ENCODE data around the gene ORC3.
A peak's percentile ranks its signal among the peaks of the same experiment; 100 is the strongest.

The ORC3 gene

DNA sequence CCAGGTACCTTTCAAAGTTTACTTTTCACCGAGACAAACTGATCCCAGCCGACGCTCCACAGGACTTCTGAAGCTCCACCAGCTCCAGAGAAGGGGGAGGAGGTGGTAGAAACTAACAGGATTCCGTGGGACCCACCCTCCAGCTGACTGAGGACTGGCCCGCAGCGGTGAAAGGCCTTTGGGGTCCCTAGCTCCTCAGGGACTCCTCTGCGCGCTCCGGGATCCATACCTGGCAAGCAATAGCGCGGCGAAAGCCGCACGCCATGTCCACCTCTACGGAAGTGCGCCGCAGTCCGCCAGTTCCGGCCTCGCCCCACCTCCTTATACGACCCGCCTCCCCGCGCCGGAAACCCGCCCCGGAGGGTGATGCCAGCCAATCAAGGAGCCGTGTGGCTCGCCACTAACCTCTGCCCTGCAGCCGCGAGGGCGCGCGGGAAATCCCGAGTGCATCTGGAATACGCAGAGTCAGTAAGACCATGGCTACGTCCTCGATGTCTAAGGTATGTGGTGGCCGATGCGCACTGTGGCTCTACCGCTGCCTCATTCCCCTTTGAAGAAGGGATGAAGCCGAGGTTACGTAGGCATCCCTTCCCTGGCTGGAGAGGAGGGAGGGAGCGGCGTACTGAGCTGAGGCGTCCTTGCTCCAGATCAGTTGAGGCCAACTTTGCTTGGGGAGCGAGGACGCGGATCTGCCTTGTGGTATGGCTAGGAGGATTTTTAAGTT is at the start of gene ORC3, which contains the start of gene RARS2:
TSS of gene ORC3 (plus strand) at position 443 of the 724 bp plus-strand sequence. CDS start at position 477, 34 bp downstream.
TSS of gene RARS2 (minus strand) at position 295 of the 724 bp plus-strand sequence. CDS start at position 265, 30 bp downstream.
- peak within 1 kb of the TSS; percentile 86 for H3K4me3 Mint-ChIP-seq
- H3K9me3 Mint-ChIP-seq = no peaks in the 10 kb centered on the region
- peaks cover 37% of the 10 kb centered on the region for H3K4me1 Mint-ChIP-seq (ENCODE audit: low read depth)
- H3K27me3 Mint-ChIP-seq = no peaks in the 10 kb centered on the region
- intact Hi-C loops (cut with micrococcal nuclease) = loop anchor here (2.0 to 10.0 kb wide), 3 partner anchors 109 to 435 kb away; partner anchors contain the start of genes SLC35A1 and ZNF292
- H3K27ac Mint-ChIP-seq = peak within 1 kb of the TSS; percentile 90
- H3K36me3 Mint-ChIP-seq (ENCODE audit: low read depth) = peaks cover 17% of the 10 kb centered on the region

DNA sequence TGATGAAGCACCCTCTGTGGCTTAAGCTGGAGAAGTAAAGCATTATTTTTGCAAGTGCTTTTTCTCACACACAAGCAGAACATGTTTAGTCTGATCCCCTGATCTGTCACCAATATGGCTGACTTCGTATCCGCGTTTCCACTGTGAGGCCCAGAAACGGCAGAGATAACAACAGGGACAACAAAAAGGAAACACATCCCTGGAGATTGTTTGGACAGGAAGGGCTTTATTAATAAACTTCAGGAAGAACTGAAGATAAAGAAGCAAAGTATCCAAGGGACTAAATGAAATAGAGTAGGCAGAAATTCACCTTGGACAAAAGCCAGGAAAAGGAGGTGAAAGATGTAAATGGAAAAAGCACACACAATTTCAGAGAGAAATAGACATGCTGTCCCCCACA is 49.4 kb upstream of the ORC3 start:
- Mint-ChIP-seq H3K9me3 (peaks cover 9% of the 10 kb centered on the region), H3K27me3 (no peaks in the 10 kb centered on the region), H3K4me3 (no peak overlapping the region), H3K36me3 (ENCODE audit: low read depth) (peaks cover 59% of the 10 kb centered on the region), H3K4me1 (ENCODE audit: low read depth) (no peaks in the 10 kb centered on the region), H3K27ac (no peak overlapping the region)
- intact Hi-C loops (cut with micrococcal nuclease) = no loop called here

DNA sequence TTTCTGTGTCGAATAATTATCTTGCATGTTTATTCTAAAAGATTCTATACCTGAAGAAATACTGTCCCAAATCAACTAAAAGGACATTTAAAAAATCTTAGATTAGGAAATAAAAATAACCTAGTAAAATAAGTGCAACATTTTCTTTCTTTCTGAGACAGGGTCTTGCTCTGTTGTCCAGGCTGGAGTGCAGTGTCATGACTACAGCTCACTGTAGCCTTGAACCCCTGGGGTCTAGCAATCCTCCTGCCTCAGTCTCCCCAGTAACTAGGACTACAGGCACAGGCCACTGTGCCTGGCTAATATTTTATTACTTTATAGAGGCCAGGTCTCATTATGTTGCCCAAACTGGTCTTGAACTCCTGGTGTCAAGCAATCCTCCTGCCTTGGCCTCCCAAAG is 48.9 kb upstream of the ORC3 start:
- Mint-ChIP-seq H3K27me3 (no peaks in the 10 kb centered on the region), H3K9me3 (peaks cover 9% of the 10 kb centered on the region), H3K4me1 (ENCODE audit: low read depth) (no peaks in the 10 kb centered on the region), H3K36me3 (ENCODE audit: low read depth) (peaks cover 65% of the 10 kb centered on the region), H3K4me3 (no peak overlapping the region), H3K27ac (no peak overlapping the region)
- intact Hi-C loops (cut with micrococcal nuclease) = no loop called here

DNA sequence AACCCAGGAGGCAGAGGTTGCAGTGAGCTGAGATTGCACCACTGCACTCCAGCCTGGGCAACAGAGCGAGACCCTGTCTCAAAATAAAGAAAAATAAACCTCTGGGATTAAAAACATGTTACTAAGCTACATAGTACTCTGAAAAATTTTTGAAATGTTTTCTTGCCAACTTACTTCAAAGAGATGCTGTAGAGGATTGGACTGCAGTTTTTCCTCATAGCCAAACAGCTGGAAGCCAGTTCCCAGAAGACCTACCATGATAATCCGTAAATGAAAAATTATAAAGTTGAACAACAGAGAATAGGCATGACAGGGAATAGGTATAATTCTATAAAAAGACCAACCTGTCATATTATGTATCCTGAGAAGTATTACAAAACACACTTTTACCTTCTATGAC is 48.2 kb upstream of the ORC3 start:
- Mint-ChIP-seq H3K27ac (no peak overlapping the region), H3K4me3 (no peak overlapping the region), H3K9me3 (peaks cover 9% of the 10 kb centered on the region), H3K4me1 (ENCODE audit: low read depth) (no peaks in the 10 kb centered on the region), H3K27me3 (no peaks in the 10 kb centered on the region), H3K36me3 (ENCODE audit: low read depth) (peaks cover 72% of the 10 kb centered on the region)
- intact Hi-C loops (cut with micrococcal nuclease) = no loop called here

DNA sequence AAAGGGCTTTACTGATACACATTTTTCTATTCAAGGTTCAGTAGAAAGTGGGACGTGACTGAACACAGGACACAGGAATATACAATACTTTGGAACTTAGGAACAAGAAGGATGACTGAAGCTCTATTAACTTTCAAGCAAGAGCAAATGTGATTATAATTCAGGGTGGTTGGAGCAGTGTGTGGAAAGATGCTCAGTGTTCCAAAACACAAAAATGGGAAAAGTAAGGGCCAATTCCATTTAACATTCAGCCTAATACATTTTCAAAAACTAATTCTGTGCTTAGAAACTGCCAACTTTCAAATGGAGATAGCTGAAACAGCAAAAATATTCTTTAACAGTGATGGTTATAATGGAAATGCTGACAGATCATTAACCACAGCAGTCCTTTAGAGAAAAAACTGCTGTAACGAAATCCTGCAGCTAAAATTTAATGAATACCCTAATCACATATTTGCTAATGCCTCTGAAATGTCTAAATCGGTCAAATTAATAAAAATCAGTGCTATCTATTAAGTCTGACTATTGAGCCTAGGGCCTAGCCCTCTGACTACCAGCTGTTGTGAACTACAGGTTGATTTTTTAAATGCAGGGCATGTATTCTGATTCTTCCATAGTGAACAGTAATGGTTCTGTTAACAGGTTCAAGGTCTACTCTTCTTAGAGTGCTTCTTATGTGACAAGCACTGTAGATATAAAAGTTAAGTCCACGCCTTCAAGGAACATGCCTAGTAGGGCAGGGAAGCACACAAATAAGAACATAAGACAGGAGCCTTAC is 46.0 kb upstream of the ORC3 start:
- peaks cover 9% of the 10 kb centered on the region for H3K9me3 Mint-ChIP-seq
- H3K4me1 Mint-ChIP-seq (ENCODE audit: low read depth) = no peaks in the 10 kb centered on the region
- intact Hi-C loops (cut with micrococcal nuclease) = no loop called here
- H3K4me3 Mint-ChIP-seq = no peak overlapping the region
- H3K36me3 Mint-ChIP-seq (ENCODE audit: low read depth) = peaks cover 88% of the 10 kb centered on the region
- H3K27ac Mint-ChIP-seq = no peak overlapping the region
- no peaks in the 10 kb centered on the region for H3K27me3 Mint-ChIP-seq

DNA sequence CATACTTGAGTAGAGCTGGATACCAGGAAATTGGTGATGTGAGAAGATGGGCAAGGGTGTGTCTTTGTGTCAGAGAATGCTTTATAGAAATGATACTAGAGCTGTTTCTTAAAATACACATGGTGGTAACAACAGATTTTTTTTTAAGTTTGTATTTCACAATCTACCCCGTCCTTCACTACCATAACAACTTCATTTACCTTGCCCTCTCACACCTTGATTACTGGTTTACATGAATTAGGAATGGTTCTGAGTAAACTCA is 45.5 kb upstream of the ORC3 start:
- Mint-ChIP-seq H3K9me3 (peaks cover 4% of the 10 kb centered on the region), H3K27ac (no peak overlapping the region), H3K4me1 (ENCODE audit: low read depth) (no peaks in the 10 kb centered on the region), H3K36me3 (ENCODE audit: low read depth) (peaks cover 88% of the 10 kb centered on the region), H3K27me3 (no peaks in the 10 kb centered on the region), H3K4me3 (no peak overlapping the region)
- intact Hi-C loops (cut with micrococcal nuclease) = no loop called here

DNA sequence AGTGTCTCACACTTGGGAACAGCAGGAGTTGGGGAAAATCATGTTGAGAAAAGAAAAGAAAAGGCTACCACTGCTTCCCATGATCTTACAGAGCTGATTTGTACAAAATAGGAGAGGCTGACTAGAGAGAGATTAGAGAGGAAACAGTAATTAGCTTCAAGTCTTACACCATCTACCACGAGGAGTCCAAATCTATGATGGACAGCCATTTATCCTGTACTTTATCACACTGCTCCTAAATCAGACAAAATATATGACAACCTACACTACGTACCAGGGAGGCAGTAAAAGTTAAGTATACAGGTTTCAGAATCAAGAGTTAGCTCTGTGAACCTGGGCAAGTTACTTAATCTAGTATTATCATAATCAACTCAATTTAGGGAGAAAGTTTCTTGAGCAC is 38.1 kb upstream of the ORC3 start:
- no peaks in the 10 kb centered on the region for H3K9me3 Mint-ChIP-seq
- H3K27me3 Mint-ChIP-seq = no peaks in the 10 kb centered on the region
- H3K27ac Mint-ChIP-seq = peak overlapping the region; percentile 20
- H3K36me3 Mint-ChIP-seq (ENCODE audit: low read depth) = peaks cover 70% of the 10 kb centered on the region
- no peaks in the 10 kb centered on the region for H3K4me1 Mint-ChIP-seq (ENCODE audit: low read depth)
- no peak overlapping the region for H3K4me3 Mint-ChIP-seq
- intact Hi-C loops (cut with micrococcal nuclease) = no loop called here

DNA sequence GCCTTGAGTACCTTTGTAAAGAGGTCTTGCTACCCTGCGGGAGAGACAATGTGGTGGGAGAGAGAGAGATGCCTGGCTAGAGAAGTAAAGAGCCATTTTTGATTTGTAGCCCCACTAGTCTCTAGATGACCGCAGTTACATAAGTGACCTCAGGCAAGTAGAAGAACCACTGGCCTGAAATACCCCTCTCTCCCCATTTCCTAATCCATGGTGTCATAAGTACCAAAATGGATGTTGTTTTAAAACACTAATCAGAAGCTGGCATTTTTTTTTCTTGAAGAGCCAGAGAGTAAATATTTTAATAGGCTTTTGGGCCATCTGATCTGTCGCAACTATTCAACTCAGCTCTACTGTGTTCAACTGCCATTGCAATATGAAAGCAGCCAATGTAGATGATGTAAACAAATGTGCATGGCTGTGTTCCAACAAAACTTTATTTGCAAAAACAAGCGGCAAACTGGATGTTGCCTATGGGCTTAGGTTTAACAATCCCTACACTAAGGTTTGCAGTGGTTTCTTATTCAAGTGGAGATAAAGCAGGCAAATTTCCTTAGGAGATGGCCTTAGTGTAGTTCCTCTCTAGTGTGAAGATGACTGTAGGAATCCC is 36.7 kb upstream of the ORC3 start:
- no peak overlapping the region for H3K27ac Mint-ChIP-seq
- H3K9me3 Mint-ChIP-seq = no peaks in the 10 kb centered on the region
- H3K4me3 Mint-ChIP-seq = no peak overlapping the region
- intact Hi-C loops (cut with micrococcal nuclease) = no loop called here
- no peaks in the 10 kb centered on the region for H3K27me3 Mint-ChIP-seq
- no peaks in the 10 kb centered on the region for H3K4me1 Mint-ChIP-seq (ENCODE audit: low read depth)
- peaks cover 72% of the 10 kb centered on the region for H3K36me3 Mint-ChIP-seq (ENCODE audit: low read depth)

DNA sequence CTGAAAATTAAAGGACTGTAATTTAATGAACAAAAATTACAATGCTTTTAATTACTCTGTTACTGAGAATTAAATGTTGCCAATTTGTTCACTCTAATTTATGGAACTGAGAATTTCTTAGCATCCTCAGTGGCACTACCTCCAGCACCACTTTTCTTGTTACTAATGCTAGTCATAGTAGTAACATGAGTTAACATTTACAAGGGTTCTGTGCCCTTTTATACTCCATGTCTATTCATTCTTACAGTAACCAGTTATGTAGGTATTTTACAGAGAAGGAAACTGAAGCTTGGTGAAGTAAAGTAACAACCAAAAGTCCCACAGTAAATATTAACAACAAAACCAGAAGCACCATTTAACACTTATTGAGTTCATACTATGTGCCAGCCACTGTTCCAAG is 34.4 kb upstream of the ORC3 start:
- Mint-ChIP-seq H3K36me3 (ENCODE audit: low read depth) (peaks cover 63% of the 10 kb centered on the region), H3K27ac (no peak overlapping the region), H3K27me3 (no peaks in the 10 kb centered on the region), H3K4me3 (no peak overlapping the region), H3K4me1 (ENCODE audit: low read depth) (no peaks in the 10 kb centered on the region), H3K9me3 (no peaks in the 10 kb centered on the region)
- intact Hi-C loops (cut with micrococcal nuclease) = no loop called here

DNA sequence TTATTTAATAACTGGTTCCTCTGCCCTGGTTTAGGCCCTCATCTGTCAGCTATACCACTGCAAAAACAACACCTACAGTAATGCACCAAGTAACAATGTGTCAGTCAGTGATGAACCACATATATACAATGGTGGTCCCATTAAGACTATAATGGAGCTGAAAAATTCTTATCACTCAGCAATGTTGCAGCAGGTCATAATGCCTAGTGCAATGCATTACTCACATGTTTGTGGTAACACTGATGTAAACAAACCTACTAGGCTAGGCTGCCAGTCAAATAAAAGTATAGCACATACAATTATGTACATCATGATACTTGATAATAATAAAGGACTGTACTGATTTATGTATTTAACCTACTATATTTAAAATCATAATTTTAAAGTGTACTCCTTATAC is 31.5 kb upstream of the ORC3 start:
- no peaks in the 10 kb centered on the region for H3K4me1 Mint-ChIP-seq (ENCODE audit: low read depth)
- H3K27ac Mint-ChIP-seq = no peak overlapping the region
- H3K36me3 Mint-ChIP-seq (ENCODE audit: low read depth) = peaks cover 69% of the 10 kb centered on the region
- intact Hi-C loops (cut with micrococcal nuclease) = no loop called here
- no peaks in the 10 kb centered on the region for H3K27me3 Mint-ChIP-seq
- H3K9me3 Mint-ChIP-seq = no peaks in the 10 kb centered on the region
- no peak overlapping the region for H3K4me3 Mint-ChIP-seq

DNA sequence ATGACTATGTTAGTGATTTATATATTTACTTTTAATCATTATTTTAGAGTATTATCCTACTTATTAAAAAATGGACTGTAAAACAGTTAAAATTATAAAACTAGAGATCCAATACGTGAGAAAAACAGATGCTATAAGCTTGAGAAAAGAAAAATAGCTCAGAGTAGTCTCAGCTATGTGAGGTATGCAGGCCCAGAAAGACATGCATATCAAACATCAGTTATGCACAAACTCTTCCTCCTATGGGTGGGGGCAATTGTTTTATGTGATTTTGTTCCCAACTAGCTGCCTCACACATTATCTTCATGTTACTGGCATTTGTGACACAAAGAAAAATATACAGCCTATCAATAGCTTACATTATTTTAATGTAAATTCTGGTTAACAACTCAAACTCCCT is 28.9 kb upstream of the ORC3 start:
- Mint-ChIP-seq H3K4me1 (ENCODE audit: low read depth) (no peaks in the 10 kb centered on the region), H3K27ac (no peak overlapping the region), H3K36me3 (ENCODE audit: low read depth) (peaks cover 72% of the 10 kb centered on the region), H3K27me3 (no peaks in the 10 kb centered on the region), H3K9me3 (no peaks in the 10 kb centered on the region), H3K4me3 (no peak overlapping the region)
- intact Hi-C loops (cut with micrococcal nuclease) = no loop called here

DNA sequence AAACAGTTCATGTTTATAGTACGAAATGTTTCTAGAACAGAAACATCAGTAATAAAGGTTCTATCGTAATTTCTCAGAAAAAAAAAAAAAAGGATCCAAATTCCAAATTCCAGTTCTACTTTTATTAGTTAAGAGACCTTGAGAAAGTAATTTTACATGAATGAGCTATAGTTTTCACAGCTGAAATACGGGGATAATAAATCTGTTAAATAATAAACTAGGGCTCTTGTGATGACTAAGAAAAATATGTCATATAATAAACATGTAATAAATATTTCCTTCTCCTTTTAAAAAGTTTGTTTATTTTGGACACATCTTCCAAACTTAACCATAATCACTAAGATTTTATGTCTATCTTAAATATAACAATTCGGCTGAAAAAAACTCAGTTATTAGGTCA is 17.9 kb upstream of the ORC3 start:
- H3K4me3 Mint-ChIP-seq = no peak overlapping the region
- H3K27me3 Mint-ChIP-seq = no peaks in the 10 kb centered on the region
- peaks cover 22% of the 10 kb centered on the region for H3K4me1 Mint-ChIP-seq (ENCODE audit: low read depth)
- no peak overlapping the region for H3K27ac Mint-ChIP-seq
- peaks cover 14% of the 10 kb centered on the region for H3K9me3 Mint-ChIP-seq
- intact Hi-C loops (cut with micrococcal nuclease) = no loop called here
- H3K36me3 Mint-ChIP-seq (ENCODE audit: low read depth) = peaks cover 52% of the 10 kb centered on the region

DNA sequence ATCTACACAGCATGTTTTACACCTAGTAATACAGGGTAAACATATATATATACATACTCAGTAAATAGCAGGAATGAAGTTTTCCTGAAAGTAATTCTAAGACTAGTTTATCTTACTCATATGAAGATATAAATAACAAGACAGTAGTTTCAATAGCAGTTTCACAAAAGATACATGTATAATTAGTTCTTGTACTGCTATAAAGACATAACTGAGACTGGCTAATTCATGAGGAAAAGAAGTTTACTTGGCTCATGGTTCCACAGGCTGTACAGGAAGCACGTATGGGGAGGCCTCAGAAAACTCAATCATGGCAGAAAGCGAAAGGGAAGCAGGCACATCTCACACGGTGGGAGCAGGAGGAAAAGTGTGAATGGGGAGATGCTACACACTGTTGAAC is 17.1 kb upstream of the ORC3 start:
- peaks cover 14% of the 10 kb centered on the region for H3K9me3 Mint-ChIP-seq
- peaks cover 60% of the 10 kb centered on the region for H3K36me3 Mint-ChIP-seq (ENCODE audit: low read depth)
- intact Hi-C loops (cut with micrococcal nuclease) = no loop called here
- peaks cover 22% of the 10 kb centered on the region for H3K4me1 Mint-ChIP-seq (ENCODE audit: low read depth)
- no peaks in the 10 kb centered on the region for H3K27me3 Mint-ChIP-seq
- no peak overlapping the region for H3K27ac Mint-ChIP-seq
- H3K4me3 Mint-ChIP-seq = no peak overlapping the region

DNA sequence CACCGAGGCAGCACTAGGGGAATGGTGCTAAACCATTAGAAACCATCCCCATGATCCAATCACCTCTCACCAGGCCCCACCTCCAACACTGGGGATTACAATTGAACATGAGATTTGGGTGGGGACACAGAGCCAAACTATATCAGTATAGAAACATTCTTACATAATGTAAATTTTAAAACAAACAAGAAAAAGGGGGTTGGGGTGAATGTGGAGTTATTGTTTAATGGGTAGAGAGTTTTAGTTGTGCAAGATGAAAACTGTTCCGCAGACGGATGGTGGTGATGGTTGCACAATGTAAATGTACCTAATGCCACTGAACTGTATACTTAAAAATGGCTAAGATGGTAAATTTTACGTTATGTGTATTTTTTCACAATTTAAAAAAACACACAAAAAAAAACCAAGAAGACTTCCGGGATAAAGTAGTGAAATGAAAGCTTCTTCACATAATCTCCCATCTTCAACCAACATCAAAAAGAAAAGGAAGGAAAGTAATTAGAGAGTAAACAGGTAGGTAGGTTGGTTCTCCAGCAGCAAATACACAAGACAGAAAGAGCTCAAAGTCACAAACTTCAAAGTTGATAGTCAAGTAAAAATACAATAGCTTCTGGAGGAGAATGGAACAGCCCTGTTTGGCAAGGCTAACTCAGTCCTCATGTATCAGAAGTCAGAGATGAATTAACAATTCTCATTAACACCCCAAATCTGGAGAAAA is 16.5 kb upstream of the ORC3 start:
- Mint-ChIP-seq H3K4me3 (no peak overlapping the region), H3K27ac (no peak overlapping the region), H3K27me3 (no peaks in the 10 kb centered on the region), H3K4me1 (ENCODE audit: low read depth) (peaks cover 22% of the 10 kb centered on the region), H3K9me3 (peaks cover 14% of the 10 kb centered on the region), H3K36me3 (ENCODE audit: low read depth) (peaks cover 54% of the 10 kb centered on the region)
- intact Hi-C loops (cut with micrococcal nuclease) = no loop called here

Measured in dendritic cell treated with granulocyte-macrophage colony-stimulating factor and Interleukin-4, amounts not matched to agents 40 ng/mL and 50 ng/mL, for 4 days (primary cell).